Activated CD8-positive, alpha-beta T cell treated with anti-CD3 and anti-CD28 coated beads for 36 hours (primary cell): ENCODE results near the gene KLF16. TPM values are rescaled to one million over a fixed set of nuclear protein-coding genes. Genes with fewer than 3 reads are reported as not detected.

Experiments
- ATAC-seq: fragments of 200-7000 bp; cut with Tn5 transposase; one replicate; pipeline ENCODE4 v1.10.0; 2021; ENCODE audit warnings: mild to moderate bottlenecking, moderate library complexity
- CTCF ChIA-PET: fragments of 350-600 bp; sonication (Branson Sonifier 250); formaldehyde crosslinking; loops from one replicate; lab custom pipeline; 2021; ENCODE audit warnings: antibody characterized with exemption; lab: Charles Lee
- POLR2A ChIA-PET: fragments of 350-600 bp; sonication (Branson Sonifier 250); formaldehyde crosslinking; loops from one replicate; lab custom pipeline; 2021; ENCODE audit warnings: antibody characterized with exemption; lab: Charles Lee
- DNase-seq: peaks from one replicate; pipeline ENCODE4 v3.0.0-alpha.2; 2020
- H3K27ac Mint-ChIP-seq: one replicate; pipeline ENCODE4 v1.8.0; 2021; ENCODE audit warnings: mild to moderate bottlenecking, mixed read lengths
- H3K27me3 Mint-ChIP-seq: one replicate; pipeline ENCODE4 v1.8.0; 2021; ENCODE audit warnings: mixed read lengths
- H3K36me3 Mint-ChIP-seq: one replicate; pipeline ENCODE4 v1.8.0; 2021; ENCODE audit warnings: low read depth, mixed read lengths
- H3K4me1 Mint-ChIP-seq: one replicate; pipeline ENCODE4 v1.8.0; 2021; ENCODE audit warnings: low read depth, mixed read lengths
- H3K4me3 Mint-ChIP-seq: one replicate; pipeline ENCODE4 v1.8.0; 2021; ENCODE audit warnings: mild to moderate bottlenecking, moderate library complexity, mixed read lengths
- H3K9me3 Mint-ChIP-seq: one replicate; pipeline ENCODE4 v1.8.0; 2021; ENCODE audit warnings: mixed read lengths
- intact Hi-C: fragments of 100-400 bp; cut with micrococcal nuclease; formaldehyde crosslinking; loops from one replicate; pipeline ENCODE4 v1.10.0; 2022
- total RNA-seq, 2 experiments: library from RNA; stranded (reverse); gene quantifications; one replicate each; pipeline ENCODE4 v1.2.3, GENCODE V29; 2021
- TF ChIP-seq, protein P1 (sequence below): fragments of 200-600 bp; IDR thresholded peaks from one replicate; pipeline ENCODE4 v1.8.0; 2022; ENCODE audit warnings: antibody characterized with exemption, mild to moderate bottlenecking

The KLF16 gene
- total RNA-seq, 2 experiments from 2014 or later: 25.6 to 27.7 TPM

DNA sequence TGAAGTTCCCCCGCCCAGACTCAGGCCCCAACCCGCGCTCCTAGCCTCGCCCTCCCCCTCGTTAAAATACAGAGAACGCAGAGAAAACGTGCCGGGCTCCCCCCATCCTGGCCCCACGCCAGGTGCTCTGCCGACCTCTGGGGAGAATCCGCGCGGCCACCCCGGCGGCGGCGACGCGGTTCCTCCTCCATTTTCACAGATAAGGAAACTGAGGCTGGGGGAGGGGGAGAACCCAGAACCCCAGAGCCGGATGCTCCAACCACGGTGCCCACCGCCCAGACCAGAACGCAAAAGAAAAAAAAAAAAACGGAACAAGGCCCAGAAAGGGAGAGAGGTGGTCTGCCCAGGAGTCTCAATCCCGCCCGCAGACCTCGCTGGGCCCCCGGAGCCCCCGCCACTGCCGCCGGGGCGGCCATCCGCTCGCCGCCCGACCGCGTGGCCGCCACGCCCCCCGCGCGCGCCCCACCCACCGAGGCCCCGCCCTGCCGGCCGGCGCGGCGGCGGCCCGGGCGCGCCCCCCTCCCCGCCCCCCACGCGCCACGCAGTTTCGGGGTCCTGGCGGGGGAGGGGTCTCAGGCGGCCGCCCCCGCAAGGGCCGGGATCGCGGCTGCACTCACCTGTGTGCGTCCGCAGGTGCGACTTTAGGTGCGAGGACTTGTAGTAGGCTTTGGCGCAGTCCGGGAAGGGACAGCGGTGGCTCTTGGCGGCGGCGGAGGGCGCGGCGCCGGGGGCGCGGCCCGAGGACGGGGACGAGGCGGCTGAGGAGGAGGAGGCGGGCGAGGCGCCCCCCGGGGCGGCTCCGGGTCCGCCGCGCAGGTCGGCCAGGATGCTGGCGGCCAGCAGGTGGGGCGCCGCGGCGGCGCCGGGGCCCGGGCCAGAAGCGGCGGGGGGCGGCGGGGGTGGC is 703 bp downstream of the KLF16 start:
- TF ChIP-seq, protein P1, sequence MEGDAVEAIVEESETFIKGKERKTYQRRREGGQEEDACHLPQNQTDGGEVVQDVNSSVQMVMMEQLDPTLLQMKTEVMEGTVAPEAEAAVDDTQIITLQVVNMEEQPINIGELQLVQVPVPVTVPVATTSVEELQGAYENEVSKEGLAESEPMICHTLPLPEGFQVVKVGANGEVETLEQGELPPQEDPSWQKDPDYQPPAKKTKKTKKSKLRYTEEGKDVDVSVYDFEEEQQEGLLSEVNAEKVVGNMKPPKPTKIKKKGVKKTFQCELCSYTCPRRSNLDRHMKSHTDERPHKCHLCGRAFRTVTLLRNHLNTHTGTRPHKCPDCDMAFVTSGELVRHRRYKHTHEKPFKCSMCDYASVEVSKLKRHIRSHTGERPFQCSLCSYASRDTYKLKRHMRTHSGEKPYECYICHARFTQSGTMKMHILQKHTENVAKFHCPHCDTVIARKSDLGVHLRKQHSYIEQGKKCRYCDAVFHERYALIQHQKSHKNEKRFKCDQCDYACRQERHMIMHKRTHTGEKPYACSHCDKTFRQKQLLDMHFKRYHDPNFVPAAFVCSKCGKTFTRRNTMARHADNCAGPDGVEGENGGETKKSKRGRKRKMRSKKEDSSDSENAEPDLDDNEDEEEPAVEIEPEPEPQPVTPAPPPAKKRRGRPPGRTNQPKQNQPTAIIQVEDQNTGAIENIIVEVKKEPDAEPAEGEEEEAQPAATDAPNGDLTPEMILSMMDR: no peak
- Mint-ChIP-seq H3K27me3 (no peaks in the 10 kb centered on the region), H3K9me3 (no peaks in the 10 kb centered on the region), H3K4me3 (peak overlapping the region; percentile 95), H3K27ac (peak overlapping the region; percentile 92), H3K4me1 (peaks cover 38% of the 10 kb centered on the region), H3K36me3 (peaks cover 11% of the 10 kb centered on the region)
- CTCF ChIA-PET: no interaction called here
- ATAC-seq (no peak), DNase-seq (peak; percentile 61)
- intact Hi-C loops: no loop called here
- POLR2A ChIA-PET: no interaction called here

DNA sequence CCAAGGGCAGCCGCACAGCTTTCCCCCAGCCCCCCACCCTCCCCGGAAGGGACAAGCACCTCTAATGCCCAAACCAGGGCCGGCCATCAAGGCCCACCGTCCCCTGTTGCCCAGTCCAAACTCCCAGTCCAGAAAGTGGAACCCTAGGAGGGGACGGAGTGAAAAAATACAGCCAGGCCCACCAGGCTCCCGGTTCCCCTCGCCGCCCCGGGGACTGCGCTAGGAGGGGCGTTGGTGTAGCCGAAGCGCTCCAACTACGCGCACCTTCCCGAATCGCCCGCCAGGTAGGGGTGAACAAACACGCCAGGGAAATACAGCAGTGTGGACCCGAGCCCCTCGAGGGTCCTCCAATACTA is 1.3 kb downstream of the KLF16 start:
- Mint-ChIP-seq H3K27ac (peak overlapping the region; percentile 92), H3K36me3 (peaks cover 11% of the 10 kb centered on the region), H3K4me3 (peak overlapping the region; percentile 95), H3K27me3 (no peaks in the 10 kb centered on the region), H3K4me1 (peaks cover 40% of the 10 kb centered on the region), H3K9me3 (no peaks in the 10 kb centered on the region)
- ChIA-PET CTCF (no interaction called here), POLR2A (no interaction called here)
- ATAC-seq (no peak), DNase-seq (no peak)
- intact Hi-C loops: no loop called here
- TF ChIP-seq, protein P1: no peak

DNA sequence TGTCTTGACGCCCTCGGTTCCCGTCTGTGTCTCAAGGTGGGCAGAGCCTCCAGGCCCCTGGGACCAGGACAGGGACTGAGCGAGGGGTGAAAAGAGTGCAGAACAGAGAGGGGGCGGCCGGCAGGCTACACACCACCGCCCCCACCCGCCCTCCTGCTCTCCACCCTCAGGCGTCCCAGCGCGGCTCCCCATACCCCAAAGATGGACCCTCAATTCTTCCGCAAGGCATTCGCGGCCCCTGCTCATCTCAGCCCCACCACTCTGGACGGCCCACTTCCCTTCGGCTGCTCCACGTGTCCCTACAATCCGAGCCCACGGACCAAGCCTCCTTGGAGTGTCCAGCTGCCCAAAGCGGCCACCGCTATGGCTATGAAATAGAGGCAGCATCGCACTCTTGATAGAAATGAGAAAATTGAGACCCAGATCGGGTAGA is 1.8 kb downstream of the KLF16 start:
- DNase-seq (no peak), ATAC-seq (no peak)
- H3K4me3 Mint-ChIP-seq: peak overlapping the region; percentile 95
- H3K27me3 Mint-ChIP-seq: no peaks in the 10 kb centered on the region
- CTCF ChIA-PET: no interaction called here
- H3K27ac Mint-ChIP-seq: peak overlapping the region; percentile 92
- intact Hi-C loops: no loop called here
- peaks cover 11% of the 10 kb centered on the region for H3K36me3 Mint-ChIP-seq
- no peaks in the 10 kb centered on the region for H3K9me3 Mint-ChIP-seq
- peaks cover 38% of the 10 kb centered on the region for H3K4me1 Mint-ChIP-seq
- POLR2A ChIA-PET: no interaction called here
- TF ChIP-seq, protein P1: no peak

DNA sequence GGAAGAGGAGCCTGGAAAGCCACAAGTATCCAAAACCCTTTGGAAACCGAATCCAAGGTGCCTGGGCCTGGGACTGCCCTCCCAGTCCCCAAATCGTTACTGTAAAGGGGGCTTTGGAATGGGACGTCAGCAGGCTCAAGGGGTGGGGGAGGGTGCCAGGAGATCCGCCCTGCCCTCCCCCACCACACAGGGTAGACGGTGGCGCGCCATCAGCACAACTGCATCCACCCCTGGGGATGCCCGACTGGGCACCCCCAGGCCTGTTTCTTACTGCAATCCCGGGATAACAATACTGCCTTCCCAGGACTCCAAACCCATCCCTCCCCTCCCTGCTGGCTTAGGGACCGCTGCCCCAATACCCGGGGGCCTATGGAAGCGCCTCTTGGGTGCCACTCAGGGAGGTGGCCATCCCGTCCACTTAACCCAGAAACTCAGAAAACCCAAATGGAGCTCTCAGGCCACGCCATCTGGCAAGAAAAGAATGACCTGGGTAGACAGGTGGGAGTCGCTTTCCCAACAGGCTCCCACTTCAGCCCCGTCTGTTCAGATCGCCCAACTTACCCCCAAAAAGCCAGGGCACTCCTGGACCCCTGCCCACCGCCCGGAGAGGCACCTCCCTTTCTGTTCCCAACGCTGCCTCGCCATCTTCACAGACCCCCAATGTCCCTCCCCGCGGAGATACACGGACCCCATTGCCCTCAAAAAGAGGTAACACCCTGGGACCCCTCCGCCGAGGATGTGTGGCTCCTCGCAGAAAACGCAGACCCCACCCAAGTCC is 2.4 kb downstream of the KLF16 start:
- intact Hi-C loops: no loop called here
- TF ChIP-seq, protein P1: no peak
- peak overlapping the region; percentile 95 for H3K4me3 Mint-ChIP-seq
- no peak for ATAC-seq
- H3K27ac Mint-ChIP-seq: peak overlapping the region; percentile 92
- ChIA-PET CTCF (no interaction called here), POLR2A (interaction anchor here (1.1 kb wide), 2 partner anchors 12 to 14 kb away, joined by 3 to 4 read pairs; no protein-coding TSS in a partner anchor)
- H3K36me3 Mint-ChIP-seq: peaks cover 11% of the 10 kb centered on the region
- no peak for DNase-seq
- peaks cover 38% of the 10 kb centered on the region for H3K4me1 Mint-ChIP-seq
- no peaks in the 10 kb centered on the region for H3K9me3 Mint-ChIP-seq
- H3K27me3 Mint-ChIP-seq: no peaks in the 10 kb centered on the region
